NCI-H2029 (cell line): ENCODE measurements around the gene MYL11.

ENCODE experiments used
- DNase-seq: peaks from one replicate; lab custom pipeline; 2025; lab: John Stamatoyannopoulos, UW

The MYL11 gene

GRCh38 chr16:30397056-30397455, 22.5 kb downstream of the MYL11 start:
- no peak for DNase-seq

GRCh38 chr16:30397776-30398660, 23.4 kb downstream of the MYL11 start:
- no peak for DNase-seq

GRCh38 chr16:30398661-30399434, 24.2 kb downstream of the MYL11 start:
- DNase-seq = no peak

GRCh38 chr16:30399435-30400186, 25.0 kb downstream of the MYL11 start:
- no peak for DNase-seq

GRCh38 chr16:30401768-30402425, 27.3 kb downstream of the MYL11 start:
- DNase-seq = no peak

- DNase-seq = no peak
Measured at GRCh38 chr16:30406795-30407101, 32.1 kb downstream of the MYL11 start.

- DNase-seq = peak; percentile 88
Measured at GRCh38 chr16:30407102-30407803, 32.7 kb downstream of the MYL11 start, which contains the start of gene ZNF771. Gene ZNF771, plus strand, starts transcription at chr16:30407606. Its CDS starts 448 bp downstream, at chr16:30408054.

- DNase-seq = no peak
Measured at GRCh38 chr16:30407804-30408534, 33.4 kb downstream of the MYL11 start.

GRCh38 chr16:30409125-30410060, 34.8 kb downstream of the MYL11 start:
- DNase-seq = peak; percentile 64

GRCh38 chr16:30413112-30413806, 38.7 kb downstream of the MYL11 start:
- no peak for DNase-seq

GRCh38 chr16:30414159-30414558, 39.6 kb downstream of the MYL11 start:
- no peak for DNase-seq

- DNase-seq = no peak
Measured at GRCh38 chr16:30416047-30416603, 41.5 kb downstream of the MYL11 start.

GRCh38 chr16:30416624-30417528, 42.3 kb downstream of the MYL11 start:
- DNase-seq = no peak

- DNase-seq = peak; percentile 94
Measured at GRCh38 chr16:30417529-30418349, 43.1 kb downstream of the MYL11 start.

GRCh38 chr16:30418350-30419181, 44.0 kb downstream of the MYL11 start:
- DNase-seq = no peak

GRCh38 chr16:30421010-30421409, 46.4 kb downstream of the MYL11 start:
- DNase-seq = no peak
